SK-N-SH (cell line): ENCODE measurements around the gene ZNF627. TPM values are rescaled to one million over a fixed set of nuclear protein-coding genes. Genes with fewer than 3 reads are reported as not detected.

Source experiments
- CTCF ChIA-PET: fragments of 300-600, 350-600 bp; formaldehyde crosslinking; extraction: SDS; loops from one replicate; lab custom pipeline; 2021; lab: Yijun Ruan, JAX
- POLR2A ChIA-PET: fragments of 350-600 bp; sonication (Branson Sonifier 250); formaldehyde crosslinking; extraction: SDS; loops from one replicate; lab custom pipeline; 2020; ENCODE audit warnings: antibody characterized with exemption, inconsistent platforms; lab: Yijun Ruan, JAX
- DNase-seq: peaks from one replicate; pipeline ENCODE4 v3.0.0; 2012
- H2AFZ ChIP-seq: fragments of 200-600 bp; sonication (generic); 2 replicates; pipeline ENCODE4 v1.8.1; 2016; ENCODE audit warnings: antibody characterized with exemption, mild to moderate bottlenecking, low read depth
- H3F3A ChIP-seq: fragments of 200-600 bp; sonication (generic); replicated peaks from 2 replicates; pipeline ENCODE3; 2016; ENCODE audit warnings: antibody characterized with exemption, mild to moderate bottlenecking; ENCODE audit not compliant: insufficient read depth
- H3K27ac ChIP-seq, 2 experiments: fragments of 200-500 bp in 1 of 2; fragments of 200-600 bp in 1 of 2; sonication (Bioruptor generic) in 1 of 2; sonication (generic), shearing (Covaris generic) in 1 of 2; 2 replicates each; pipeline versions ENCODE4 v1.5.1 to v1.6.1; 2014 to 2016; ENCODE audit warnings: low read depth in 2 of 2, inconsistent platforms in 1 of 2, low read length in 1 of 2, mild to moderate bottlenecking in 1 of 2, mixed read lengths in 1 of 2
- H3K27me3 ChIP-seq: fragments of 200-600 bp; sonication (generic), shearing (Covaris generic); 2 replicates; pipeline ENCODE4 v1.6.1; 2016; ENCODE audit warnings: mixed run types; ENCODE audit not compliant: insufficient read depth
- H3K36me3 ChIP-seq, 2 experiments: fragments of 200-500 bp in 1 of 2; fragments of 200-600 bp in 1 of 2; sonication (Bioruptor generic) in 1 of 2; sonication (generic) in 1 of 2; replicated peaks in 1 of 2; 2 replicates each; pipeline versions ENCODE3 to v1.5.1; 2014 to 2016; ENCODE audit warnings: low read length in 1 of 2, mild to moderate bottlenecking in 1 of 2; ENCODE audit not compliant: insufficient read depth in 2 of 2, control insufficient read depth in 1 of 2
- H3K4me1 ChIP-seq, 2 experiments: fragments of 200-500 bp in 1 of 2; fragments of 200-600 bp in 1 of 2; sonication (Bioruptor generic) in 1 of 2; sonication (generic), shearing (Covaris generic) in 1 of 2; 2 replicates each; pipeline versions ENCODE4 v1.5.1 to v1.6.1; 2014 to 2016; ENCODE audit warnings: low read depth in 1 of 2, low read length in 1 of 2, mixed run types in 1 of 2; ENCODE audit not compliant: insufficient read depth in 2 of 2, control insufficient read depth in 1 of 2
- H3K4me2 ChIP-seq: fragments of 200-600 bp; sonication (generic), shearing (Covaris generic); 2 replicates; pipeline ENCODE4 v1.6.1; 2017; ENCODE audit warnings: mixed run types
- H3K4me3 ChIP-seq, 2 experiments: fragments of 200-500 bp in 1 of 2; fragments of 200-600 bp in 1 of 2; sonication (Bioruptor generic) in 1 of 2; sonication (generic), shearing (Covaris generic) in 1 of 2; 2 replicates each; pipeline versions ENCODE4 v1.5.1 to v1.8.1; 2014 to 2016; ENCODE audit warnings: low read depth in 2 of 2, inconsistent platforms in 1 of 2, low read length in 1 of 2, mild to moderate bottlenecking in 1 of 2, mixed read lengths in 1 of 2, moderate library complexity in 1 of 2
- H3K79me2 ChIP-seq: fragments of 200-600 bp; sonication (generic); 2 replicates; pipeline ENCODE4 v1.8.1; 2017; ENCODE audit warnings: mild to moderate bottlenecking; ENCODE audit not compliant: insufficient read depth
- H3K9ac ChIP-seq: fragments of 200-600 bp; sonication (generic); 2 replicates; pipeline ENCODE4 v1.6.1; 2017; ENCODE audit warnings: mixed run types
- H3K9me2 ChIP-seq: fragments of 200-600 bp; sonication (generic); 2 replicates; pipeline ENCODE4 v1.6.1; 2017; ENCODE audit warnings: mixed run types
- H3K9me3 ChIP-seq: fragments of 200-600 bp; sonication (generic); 2 replicates; pipeline ENCODE4 v1.6.1; 2017; ENCODE audit warnings: mixed run types, mild to moderate bottlenecking, moderate library complexity
- H4K20me1 ChIP-seq: fragments of 200-600 bp; sonication (generic); 2 replicates; pipeline ENCODE4 v1.6.1; 2017; ENCODE audit warnings: mild to moderate bottlenecking, mixed run types; ENCODE audit not compliant: insufficient read depth
- CHD2 ChIP-seq: fragments of 150-350 bp; IDR thresholded peaks from 2 replicates; pipeline ENCODE4 v1.6.1; 2018; ENCODE audit warnings: low read length; ENCODE audit not compliant: partially characterized antibody
- ELF1 ChIP-seq: IDR thresholded peaks from 2 replicates; pipeline ENCODE4 v1.4.0; 2012
- EP300 ChIP-seq, 2 experiments: IDR thresholded peaks; 2 replicates each; pipeline versions ENCODE4 v1.4.0 to v1.6.1; 2012; ENCODE audit warnings: borderline replicate concordance in 1 of 2, low read depth in 1 of 2, low read length in 1 of 2
- FOSL2 ChIP-seq: IDR thresholded peaks from 2 replicates; pipeline ENCODE4 v1.4.0; 2012; ENCODE audit warnings: low read depth, mild to moderate bottlenecking, moderate library complexity, borderline replicate concordance
- FOXJ3 ChIP-seq: sonication (generic); formaldehyde crosslinking; IDR thresholded peaks from 2 replicates; pipeline ENCODE4 v1.5.1; 2020; ENCODE audit warnings: mild to moderate bottlenecking, missing genetic modification reagents
- FOXM1 ChIP-seq: IDR thresholded peaks from 2 replicates; pipeline ENCODE4 v1.4.0; 2012; ENCODE audit warnings: low read depth, mild to moderate bottlenecking
- GATA2 ChIP-seq: sonication (generic); formaldehyde crosslinking; IDR thresholded peaks from 2 replicates; pipeline ENCODE4 v1.5.0; 2020; ENCODE audit warnings: mild to moderate bottlenecking, missing genetic modification reagents
- IRF3 ChIP-seq: fragments of 150-350 bp; IDR thresholded peaks from 2 replicates; pipeline ENCODE4 v1.6.1; 2016; ENCODE audit warnings: mild to moderate bottlenecking, low read depth, low read length
- JUND ChIP-seq: IDR thresholded peaks from 2 replicates; pipeline ENCODE4 v1.4.0; 2012
- MAX ChIP-seq: IDR thresholded peaks from 2 replicates; pipeline ENCODE4 v1.4.0; 2012; ENCODE audit warnings: low read depth
- MEF2A ChIP-seq: IDR thresholded peaks from 2 replicates; pipeline ENCODE4 v1.4.0; 2012; ENCODE audit warnings: low read depth, borderline replicate concordance
- MXI1 ChIP-seq: IDR thresholded peaks from 2 replicates; pipeline ENCODE4 v1.6.1; 2012; ENCODE audit warnings: mild to moderate bottlenecking, low read depth, low read length, improper control_type of control experiment
- POLR2AphosphoS5 ChIP-seq: IDR thresholded peaks from 2 replicates; pipeline ENCODE4 v1.6.1; 2012; ENCODE audit warnings: low read depth, low read length
- RAD21 ChIP-seq: IDR thresholded peaks from 2 replicates; pipeline ENCODE4 v1.6.1; 2012; ENCODE audit warnings: mild to moderate bottlenecking, low read length
- RCOR1 ChIP-seq: fragments of 150-350 bp; IDR thresholded peaks from 2 replicates; pipeline ENCODE4 v1.6.1; 2017; ENCODE audit warnings: antibody characterized with exemption, low read length
- RXRA ChIP-seq: IDR thresholded peaks from 2 replicates; pipeline ENCODE4 v1.4.0; 2012; ENCODE audit warnings: low read depth, mild to moderate bottlenecking, borderline replicate concordance
- TAF1 ChIP-seq: IDR thresholded peaks from 2 replicates; pipeline ENCODE4 v1.6.1; 2012; ENCODE audit warnings: low read depth, mild to moderate bottlenecking, low read length, moderate library complexity, borderline replicate concordance
- TCF12 ChIP-seq: IDR thresholded peaks from 2 replicates; pipeline ENCODE4 v1.4.0; 2012
- USF2 ChIP-seq: fragments of 150-350 bp; IDR thresholded peaks from 2 replicates; pipeline ENCODE4 v1.6.1; 2017; ENCODE audit warnings: antibody characterized with exemption, low read length, low read depth, borderline replicate concordance
- YY1 ChIP-seq: IDR thresholded peaks from 2 replicates; pipeline ENCODE4 v1.4.0; 2012; ENCODE audit warnings: low read depth, mild to moderate bottlenecking
- ZBTB33 ChIP-seq: IDR thresholded peaks from 2 replicates; pipeline ENCODE4 v1.4.0; 2012; ENCODE audit warnings: low read depth, borderline replicate concordance
- WGBS: methylation state at CpG from one replicate; pipeline ENCODE4 v1.1.6; 2017; ENCODE audit warnings: low lambda C conversion rate; 5-methylcytosine and 5-hydroxymethylcytosine counted together
- polyA plus RNA-seq, 3 experiments: library from polyadenylated mRNA; depleted of rRNA; stranded (reverse); fragments of >200 nt; gene quantifications; 2 replicates each; pipeline ENCODE4 v1.2.3, GENCODE V29; 2012

Gene ZNF627
- polyA plus RNA-seq, 1 of the 3 experiments (the other 2 are of a cell fraction) = 5.8 TPM

- Histone ChIP-seq H3K9me2 (no peaks in the 10 kb centered on the region), H3K36me3 (no peaks in the 10 kb centered on the region), H3K79me2 (no peaks in the 10 kb centered on the region), H3K9ac (no peak overlapping the region), H3K9me3 (no peaks in the 10 kb centered on the region), H3K4me2 (no peak overlapping the region), H3K27ac (no peak overlapping the region), H3F3A (no peaks in the 10 kb centered on the region), H2AFZ (no peak overlapping the region), H3K4me3 (no peak overlapping the region), H4K20me1 (no peaks in the 10 kb centered on the region), H3K4me1 (no peaks in the 10 kb centered on the region; a peak in 1 of 4 replicates), H3K27me3 (no peaks in the 10 kb centered on the region)
- no peak for TF ChIP-seq EP300 (IDR thresholded peaks at IDR 0.05; ENCODE audit: borderline replicate concordance in 1 of 2, low read depth in 1 of 2, low read length in 1 of 2)
- no peak for TF ChIP-seq USF2
- no peak for TF ChIP-seq YY1
- no peak for TF ChIP-seq ZBTB33
- no peak for TF ChIP-seq FOXM1
- TF ChIP-seq POLR2AphosphoS5 = no peak
- no peak for TF ChIP-seq ELF1
- no peak for TF ChIP-seq JUND
- no peak for TF ChIP-seq MXI1
- ChIA-PET CTCF (interaction anchor here (1.3 to 1.4 kb wide), 2 partner anchors 46 to 85 kb away, joined by 3 to 6 read pairs; no protein-coding TSS in a partner anchor), POLR2A (no interaction called here)
- 61% methylated on average over 3 of the region's 3 CpGs for WGBS
- DNase-seq = no peak
Measured at GRCh38 chr19:11581740-11582139, 15.5 kb upstream of the ZNF627 start.

DNA sequence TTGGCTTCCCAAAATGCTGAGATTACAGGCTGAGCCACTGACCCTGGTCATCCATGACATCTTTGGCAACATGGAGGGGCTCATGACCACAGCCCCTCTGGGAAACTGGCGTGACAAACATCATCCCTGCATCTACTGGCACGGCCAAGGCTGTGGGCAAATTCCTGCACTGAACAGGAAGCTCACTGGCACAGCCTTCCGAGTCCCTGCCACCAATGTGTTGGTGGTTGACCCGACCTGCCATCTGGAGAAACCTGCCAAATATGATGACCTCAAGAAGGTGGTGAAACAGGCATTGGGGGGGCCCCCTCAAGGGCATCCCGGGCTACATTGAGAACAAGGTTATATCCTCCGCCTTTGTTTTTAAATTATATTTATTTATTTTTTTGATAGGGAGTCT, 11.0 kb upstream of the ZNF627 start:
- DNase-seq = no peak
- no peaks in the 10 kb centered on the region; a peak in 1 of 4 replicates for H3K4me1 ChIP-seq
- no peaks in the 10 kb centered on the region for H3K79me2 ChIP-seq
- TF ChIP-seq ELF1 (no peak), TAF1 (no peak), FOSL2 (no peak), JUND (no peak), YY1 (no peak), CHD2 (no peak), RXRA (no peak), MEF2A (no peak), GATA2 (CRISPR knock-in tag) (no peak), IRF3 (no peak), MAX (no peak), FOXM1 (no peak), RAD21 (no peak), FOXJ3 (CRISPR knock-in tag) (no peak), TCF12 (no peak), MXI1 (no peak), RCOR1 (no peak), EP300 (IDR thresholded peaks at IDR 0.05; ENCODE audit: borderline replicate concordance in 1 of 2, low read depth in 1 of 2, low read length in 1 of 2) (no peak)
- TF ChIP-seq, all 33 proteins: peak for 0
- ChIA-PET CTCF (interaction anchor here (0.9 to 3.3 kb wide), 5 partner anchors 10 to 90 kb away, joined by 3 to 22 read pairs (median 4); partner anchors contain the start of gene ELOF1), POLR2A (interaction anchor here (0.6 kb wide), 1 partner anchor 360 kb away, joined by 3 read pairs; no protein-coding TSS in a partner anchor)
- Histone ChIP-seq H3K9ac (no peak overlapping the region), H3K27ac (no peak overlapping the region), H2AFZ (no peak overlapping the region), H4K20me1 (no peaks in the 10 kb centered on the region), H3K36me3 (no peaks in the 10 kb centered on the region), H3K27me3 (no peaks in the 10 kb centered on the region), H3F3A (peaks cover 3% of the 10 kb centered on the region), H3K4me3 (no peak overlapping the region), H3K4me2 (no peak overlapping the region), H3K9me2 (no peaks in the 10 kb centered on the region), H3K9me3 (no peaks in the 10 kb centered on the region)
- WGBS = 63% methylated on average over 6 of the region's 6 CpGs
